Measurements from ENCODE around the gene PHF21A. TPM values are rescaled to one million over a fixed set of nuclear protein-coding genes. Genes with fewer than 3 reads are reported as not detected.
A peak's percentile ranks its signal among the peaks of the same experiment; 100 is the strongest.

PHF21A gene
- total RNA-seq, 1 donor from 2014 or later = 69.7 TPM

GRCh38 chr11:46009647-46010046, 111.6 kb downstream of the PHF21A start:
- no peak overlapping the region for H3K27ac ChIP-seq
- no peaks in the 10 kb centered on the region for H3K27me3 ChIP-seq
- no peaks in the 10 kb centered on the region for H3K36me3 ChIP-seq
- H3K9me3 ChIP-seq = no peaks in the 10 kb centered on the region
- TF ChIP-seq CTCF (IDR thresholded peaks at IDR 0.05) = no peak
- peaks cover 0 to 3% of the 10 kb centered on the region in 2 donors for H3K4me1 ChIP-seq
- intact Hi-C loops (cut with DNase I) = no loop called here
- no peak for DNase-seq (ENCODE audit: low spot score in 2 of 2)
- no peak overlapping the region for H3K4me3 ChIP-seq

GRCh38 chr11:46006418-46007070, 114.7 kb downstream of the PHF21A start:
- no peak for DNase-seq (ENCODE audit: low spot score in 2 of 2)
- peak; percentile 54 to 81 (median 71) for TF ChIP-seq CTCF (IDR thresholded peaks at IDR 0.05)

GRCh38 chr11:46003572-46003971, 117.7 kb downstream of the PHF21A start:
- no peak for TF ChIP-seq CTCF (IDR thresholded peaks at IDR 0.05)
- Histone ChIP-seq H3K4me1 (peaks cover 4 to 36% of the 10 kb centered on the region in 2 donors), H3K9me3 (no peaks in the 10 kb centered on the region), H3K4me3 (no peak overlapping the region), H3K27me3 (no peaks in the 10 kb centered on the region), H3K36me3 (no peaks in the 10 kb centered on the region), H3K27ac (peak overlapping the region in 1 of 2 donors; percentile 44)
- intact Hi-C loops (cut with DNase I) = loop anchor here (5.0 kb wide), 1 partner anchor 156 kb away; the partner anchor contains the start of gene CRY2
- no peak for DNase-seq (ENCODE audit: low spot score in 2 of 2)

More at GRCh38 chr11:46006418-46007070, 114.7 kb downstream of the PHF21A start:
- Histone ChIP-seq H3K27me3 (no peaks in the 10 kb centered on the region), H3K4me3 (no peak overlapping the region), H3K4me1 (peaks cover 3 to 30% of the 10 kb centered on the region in 2 donors), H3K36me3 (no peaks in the 10 kb centered on the region), H3K9me3 (no peaks in the 10 kb centered on the region), H3K27ac (no peak overlapping the region)
- intact Hi-C loops (cut with DNase I) = loop anchor here (1.0 kb wide), 1 partner anchor 41 kb away; no protein-coding TSS in a partner anchor

GRCh38 chr11:46002189-46002588, 119.1 kb downstream of the PHF21A start:
- H3K27me3 ChIP-seq = no peaks in the 10 kb centered on the region
- no peak for TF ChIP-seq CTCF (IDR thresholded peaks at IDR 0.05)
- intact Hi-C loops (cut with DNase I) = loop anchor here (5.0 kb wide), 1 partner anchor 155 kb away; the partner anchor contains the start of gene CRY2
- peak overlapping the region in 1 of 2 donors; percentile 18 for H3K4me3 ChIP-seq
- no peak for DNase-seq (ENCODE audit: low spot score in 2 of 2)
- peaks cover 4 to 39% of the 10 kb centered on the region in 2 donors for H3K4me1 ChIP-seq
- H3K27ac ChIP-seq = peak overlapping the region; percentile 71 to 78
- no peaks in the 10 kb centered on the region for H3K36me3 ChIP-seq
- H3K9me3 ChIP-seq = no peaks in the 10 kb centered on the region

GRCh38 chr11:46001448-46001914, 119.8 kb downstream of the PHF21A start:
- H3K36me3 ChIP-seq = no peaks in the 10 kb centered on the region
- no peak for TF ChIP-seq CTCF (IDR thresholded peaks at IDR 0.05)
- peak overlapping the region; percentile 71 to 78 for H3K27ac ChIP-seq

More at GRCh38 chr11:46001448-46001914, 119.8 kb downstream of the PHF21A start:
- Histone ChIP-seq H3K27me3 (no peaks in the 10 kb centered on the region), H3K9me3 (no peaks in the 10 kb centered on the region), H3K4me1 (peaks cover 4 to 42% of the 10 kb centered on the region in 2 donors), H3K4me3 (peak overlapping the region in 1 of 2 donors; percentile 18)
- intact Hi-C loops (cut with DNase I) = loop anchor here (5.0 kb wide), 1 partner anchor 154 kb away; the partner anchor contains the start of gene CRY2
- DNase-seq (ENCODE audit: low spot score in 2 of 2) = no peak

Measured in ascending aorta (tissue), 2 donors.